ENCODE data around the gene CHN2.

Gene CHN2

DNA sequence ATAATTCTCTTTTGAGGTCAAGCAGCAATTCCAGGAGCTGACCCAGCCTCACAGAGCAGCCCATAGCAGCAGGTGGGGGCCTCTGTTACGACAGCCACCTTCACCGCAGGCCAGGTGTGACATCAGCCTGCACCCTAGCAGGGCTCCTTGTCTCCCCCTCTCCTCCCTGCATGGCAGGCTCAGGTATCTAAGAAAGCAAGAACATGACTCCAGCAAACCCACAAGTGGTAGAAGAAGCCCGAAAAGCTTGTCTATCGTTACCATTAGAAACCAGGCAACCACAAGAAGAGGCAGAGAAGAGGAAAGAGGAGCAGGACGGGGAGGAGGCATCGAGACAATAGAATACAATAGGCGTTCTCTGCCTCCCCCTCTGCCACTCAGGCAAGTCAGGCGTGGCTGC lies 265.0 kb downstream of the CHN2 start:
- H3K36me3 ChIP-seq (ENCODE audit: control insufficient read depth in 5 of 5, insufficient read depth in 5 of 5, low read length in 5 of 5): no peaks in the 10 kb centered on the region
- H3K27me3 ChIP-seq (ENCODE audit: control insufficient read depth in 5 of 5, insufficient read depth in 4 of 5, low read length in 5 of 5): no peaks in the 10 kb centered on the region
- H3K27ac ChIP-seq (ENCODE audit: low read depth, low read length): no peak overlapping the region
- H3K4me1 ChIP-seq (ENCODE audit: control insufficient read depth in 5 of 5, insufficient read depth in 5 of 5, low read length in 5 of 5): no peaks in the 10 kb centered on the region
- H3K4me3 ChIP-seq (ENCODE audit: low read depth in 1 of 5, low read length in 5 of 5): no peak overlapping the region
- no peaks in the 10 kb centered on the region for H3K9me3 ChIP-seq (ENCODE audit: control insufficient read depth in 5 of 5, low read length in 5 of 5)
- H3K9ac ChIP-seq (ENCODE audit: low read length in 5 of 5): no peak overlapping the region

GRCh38 chr7:29461996-29462395 lies 267.4 kb downstream of the CHN2 start:
- no peaks in the 10 kb centered on the region for H3K9me3 ChIP-seq (ENCODE audit: control insufficient read depth in 5 of 5, low read length in 5 of 5)
- no peaks in the 10 kb centered on the region for H3K36me3 ChIP-seq (ENCODE audit: control insufficient read depth in 5 of 5, insufficient read depth in 5 of 5, low read length in 5 of 5)
- H3K9ac ChIP-seq (ENCODE audit: low read length in 5 of 5): no peak overlapping the region
- no peak overlapping the region for H3K4me3 ChIP-seq (ENCODE audit: low read depth in 1 of 5, low read length in 5 of 5)
- H3K27me3 ChIP-seq (ENCODE audit: control insufficient read depth in 5 of 5, insufficient read depth in 4 of 5, low read length in 5 of 5): no peaks in the 10 kb centered on the region
- no peak overlapping the region for H3K27ac ChIP-seq (ENCODE audit: low read depth, low read length)
- H3K4me1 ChIP-seq (ENCODE audit: control insufficient read depth in 5 of 5, insufficient read depth in 5 of 5, low read length in 5 of 5): peaks cover 0 to 7% (median 0%) of the 10 kb centered on the region in 5 donors

DNA sequence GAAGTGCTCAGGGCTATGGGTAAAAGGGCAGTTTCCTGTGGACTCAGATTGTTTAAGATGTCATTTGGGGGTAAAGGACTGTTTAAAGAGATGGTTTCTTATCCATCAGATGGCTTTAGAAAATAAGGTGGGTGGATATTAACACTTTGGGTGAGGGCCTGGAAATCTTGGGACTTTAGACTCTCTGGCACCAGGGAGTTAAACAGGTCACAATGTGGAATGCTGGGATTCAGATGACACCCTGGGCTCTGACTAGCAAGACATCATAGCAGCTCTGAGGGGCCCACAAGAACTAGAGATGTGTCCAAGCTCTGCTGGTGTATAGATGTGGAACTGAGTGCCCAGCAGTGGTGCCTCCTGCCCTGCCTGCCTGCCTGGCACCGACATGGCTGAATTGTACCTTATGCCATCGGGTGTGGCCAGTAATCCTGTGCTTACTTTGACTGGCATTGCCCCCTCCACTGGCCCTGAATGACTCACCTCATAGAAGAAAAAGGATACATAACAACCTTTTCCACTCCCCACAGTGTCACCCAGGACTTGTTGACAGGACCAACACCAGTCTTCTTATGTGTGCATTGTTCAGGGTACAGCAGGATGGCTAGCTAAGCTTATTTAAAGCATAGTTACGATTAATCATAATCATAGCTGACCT lies 269.1 kb downstream of the CHN2 start:
- Histone ChIP-seq H3K4me1 (ENCODE audit: control insufficient read depth in 5 of 5, insufficient read depth in 5 of 5, low read length in 5 of 5) (peaks cover 0 to 7% (median 0%) of the 10 kb centered on the region in 5 donors), H3K36me3 (ENCODE audit: control insufficient read depth in 5 of 5, insufficient read depth in 5 of 5, low read length in 5 of 5) (no peaks in the 10 kb centered on the region), H3K4me3 (ENCODE audit: low read depth in 1 of 5, low read length in 5 of 5) (no peak overlapping the region), H3K9me3 (ENCODE audit: control insufficient read depth in 5 of 5, low read length in 5 of 5) (no peaks in the 10 kb centered on the region), H3K9ac (ENCODE audit: low read length in 5 of 5) (no peak overlapping the region), H3K27ac (ENCODE audit: low read depth, low read length) (no peak overlapping the region), H3K27me3 (ENCODE audit: control insufficient read depth in 5 of 5, insufficient read depth in 4 of 5, low read length in 5 of 5) (no peaks in the 10 kb centered on the region)

DNA sequence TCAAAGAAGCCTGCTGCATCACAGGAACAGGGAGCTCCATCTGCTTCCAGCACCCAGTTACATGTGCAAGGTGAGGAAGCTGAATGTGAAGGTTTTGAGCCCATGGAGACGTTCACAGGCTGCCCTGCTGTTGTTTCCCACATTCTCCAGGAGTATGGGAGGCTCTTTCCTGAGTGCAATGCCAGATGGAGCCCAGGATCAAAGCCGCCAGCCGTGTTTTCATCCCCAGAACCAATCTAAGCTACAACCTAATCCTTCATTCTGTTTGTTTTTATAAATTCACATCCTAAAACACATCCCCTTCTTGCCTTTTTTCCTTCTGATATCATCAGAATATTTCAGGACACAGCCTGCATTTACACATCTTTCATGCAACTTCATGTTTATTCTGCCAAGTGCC lies 270.2 kb downstream of the CHN2 start:
- no peaks in the 10 kb centered on the region for H3K36me3 ChIP-seq (ENCODE audit: control insufficient read depth in 5 of 5, insufficient read depth in 5 of 5, low read length in 5 of 5)
- no peak overlapping the region for H3K4me3 ChIP-seq (ENCODE audit: low read depth in 1 of 5, low read length in 5 of 5)
- no peak overlapping the region for H3K9ac ChIP-seq (ENCODE audit: low read length in 5 of 5)
- H3K27me3 ChIP-seq (ENCODE audit: control insufficient read depth in 5 of 5, insufficient read depth in 4 of 5, low read length in 5 of 5): no peaks in the 10 kb centered on the region
- H3K4me1 ChIP-seq (ENCODE audit: control insufficient read depth in 5 of 5, insufficient read depth in 5 of 5, low read length in 5 of 5): peaks cover 0 to 7% (median 0%) of the 10 kb centered on the region in 5 donors
- H3K27ac ChIP-seq (ENCODE audit: low read depth, low read length): no peak overlapping the region
- H3K9me3 ChIP-seq (ENCODE audit: control insufficient read depth in 5 of 5, low read length in 5 of 5): no peaks in the 10 kb centered on the region

GRCh38 chr7:29467193-29467926 lies 272.8 kb downstream of the CHN2 start:
- Histone ChIP-seq H3K9ac (ENCODE audit: low read length in 5 of 5) (no peak overlapping the region), H3K4me3 (ENCODE audit: low read depth in 1 of 5, low read length in 5 of 5) (no peak overlapping the region), H3K9me3 (ENCODE audit: control insufficient read depth in 5 of 5, low read length in 5 of 5) (no peaks in the 10 kb centered on the region), H3K36me3 (ENCODE audit: control insufficient read depth in 5 of 5, insufficient read depth in 5 of 5, low read length in 5 of 5) (no peaks in the 10 kb centered on the region), H3K27ac (ENCODE audit: low read depth, low read length) (no peak overlapping the region), H3K4me1 (ENCODE audit: control insufficient read depth in 5 of 5, insufficient read depth in 5 of 5, low read length in 5 of 5) (peaks cover 0 to 7% (median 0%) of the 10 kb centered on the region in 5 donors), H3K27me3 (ENCODE audit: control insufficient read depth in 5 of 5, insufficient read depth in 4 of 5, low read length in 5 of 5) (no peaks in the 10 kb centered on the region)

DNA sequence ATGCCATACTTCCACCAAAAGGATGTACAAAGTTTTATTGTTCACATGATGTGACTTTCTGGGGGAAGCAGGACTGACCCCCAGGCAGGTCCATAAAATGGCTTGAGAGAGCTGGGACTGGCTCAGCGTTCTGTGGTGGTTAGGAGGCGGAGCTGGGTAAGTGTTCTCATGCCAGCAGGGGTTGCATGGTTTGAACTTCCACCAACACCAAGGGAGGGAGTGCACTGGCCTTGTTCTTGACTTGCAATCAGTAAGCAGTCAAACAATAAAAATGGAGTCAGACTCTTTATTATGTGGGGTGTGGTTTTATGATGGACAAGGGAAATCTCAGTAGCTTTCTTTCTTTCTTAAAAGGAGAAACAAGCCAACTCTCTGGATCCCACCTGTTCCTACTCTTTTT lies 273.6 kb downstream of the CHN2 start:
- no peak overlapping the region for H3K27ac ChIP-seq (ENCODE audit: low read depth, low read length)
- no peak overlapping the region for H3K4me3 ChIP-seq (ENCODE audit: low read depth in 1 of 5, low read length in 5 of 5)
- H3K4me1 ChIP-seq (ENCODE audit: control insufficient read depth in 5 of 5, insufficient read depth in 5 of 5, low read length in 5 of 5): peaks cover 0 to 7% (median 0%) of the 10 kb centered on the region in 5 donors
- H3K36me3 ChIP-seq (ENCODE audit: control insufficient read depth in 5 of 5, insufficient read depth in 5 of 5, low read length in 5 of 5): no peaks in the 10 kb centered on the region
- no peaks in the 10 kb centered on the region for H3K27me3 ChIP-seq (ENCODE audit: control insufficient read depth in 5 of 5, insufficient read depth in 4 of 5, low read length in 5 of 5)
- no peaks in the 10 kb centered on the region for H3K9me3 ChIP-seq (ENCODE audit: control insufficient read depth in 5 of 5, low read length in 5 of 5)
- no peak overlapping the region for H3K9ac ChIP-seq (ENCODE audit: low read length in 5 of 5)

GRCh38 chr7:29469281-29469680 lies 274.7 kb downstream of the CHN2 start:
- H3K9me3 ChIP-seq (ENCODE audit: control insufficient read depth in 5 of 5, low read length in 5 of 5): no peaks in the 10 kb centered on the region
- H3K27ac ChIP-seq (ENCODE audit: low read depth, low read length): no peak overlapping the region
- H3K4me1 ChIP-seq (ENCODE audit: control insufficient read depth in 5 of 5, insufficient read depth in 5 of 5, low read length in 5 of 5): peaks cover 0 to 7% (median 0%) of the 10 kb centered on the region in 5 donors

DNA sequence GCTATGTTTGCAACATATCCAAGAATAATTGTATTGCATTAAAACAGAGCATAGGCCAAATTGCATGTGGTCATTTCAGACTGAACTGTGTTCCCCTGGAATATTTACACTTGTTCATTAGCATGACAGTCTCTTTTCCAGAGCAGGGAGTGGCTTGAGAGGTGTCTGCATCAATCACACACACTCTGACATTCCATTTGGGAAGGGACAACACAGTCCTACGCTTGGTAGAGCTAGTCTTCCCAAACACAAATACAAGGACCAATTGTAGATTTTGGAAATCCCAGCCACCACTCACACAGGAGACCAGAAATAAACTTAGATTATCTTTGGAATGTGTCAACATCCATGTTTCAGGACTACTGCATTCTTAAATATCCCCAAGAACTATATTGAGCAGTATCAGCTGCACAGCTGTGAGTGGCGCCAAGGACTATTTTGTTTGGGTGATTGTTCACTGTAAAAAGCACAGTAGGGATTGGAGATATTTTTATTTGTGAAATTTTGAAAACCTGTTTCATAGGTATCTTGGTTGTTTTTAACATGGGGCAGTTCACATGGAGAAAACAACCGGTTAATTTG lies 275.5 kb downstream of the CHN2 start:
- H3K27me3 ChIP-seq (ENCODE audit: control insufficient read depth in 5 of 5, insufficient read depth in 4 of 5, low read length in 5 of 5): no peaks in the 10 kb centered on the region
- H3K9me3 ChIP-seq (ENCODE audit: control insufficient read depth in 5 of 5, low read length in 5 of 5): no peaks in the 10 kb centered on the region
- H3K4me3 ChIP-seq (ENCODE audit: low read depth in 1 of 5, low read length in 5 of 5): no peak overlapping the region
- H3K4me1 ChIP-seq (ENCODE audit: control insufficient read depth in 5 of 5, insufficient read depth in 5 of 5, low read length in 5 of 5): peaks cover 0 to 7% (median 0%) of the 10 kb centered on the region in 5 donors
- H3K9ac ChIP-seq (ENCODE audit: low read length in 5 of 5): no peak overlapping the region
- no peaks in the 10 kb centered on the region for H3K36me3 ChIP-seq (ENCODE audit: control insufficient read depth in 5 of 5, insufficient read depth in 5 of 5, low read length in 5 of 5)
- no peak overlapping the region for H3K27ac ChIP-seq (ENCODE audit: low read depth, low read length)

More at GRCh38 chr7:29469281-29469680, 274.7 kb downstream of the CHN2 start:
- H3K4me3 ChIP-seq (ENCODE audit: low read depth in 1 of 5, low read length in 5 of 5): no peak overlapping the region
- H3K27me3 ChIP-seq (ENCODE audit: control insufficient read depth in 5 of 5, insufficient read depth in 4 of 5, low read length in 5 of 5): no peaks in the 10 kb centered on the region
- H3K36me3 ChIP-seq (ENCODE audit: control insufficient read depth in 5 of 5, insufficient read depth in 5 of 5, low read length in 5 of 5): no peaks in the 10 kb centered on the region
- H3K9ac ChIP-seq (ENCODE audit: low read length in 5 of 5): no peak overlapping the region

DNA sequence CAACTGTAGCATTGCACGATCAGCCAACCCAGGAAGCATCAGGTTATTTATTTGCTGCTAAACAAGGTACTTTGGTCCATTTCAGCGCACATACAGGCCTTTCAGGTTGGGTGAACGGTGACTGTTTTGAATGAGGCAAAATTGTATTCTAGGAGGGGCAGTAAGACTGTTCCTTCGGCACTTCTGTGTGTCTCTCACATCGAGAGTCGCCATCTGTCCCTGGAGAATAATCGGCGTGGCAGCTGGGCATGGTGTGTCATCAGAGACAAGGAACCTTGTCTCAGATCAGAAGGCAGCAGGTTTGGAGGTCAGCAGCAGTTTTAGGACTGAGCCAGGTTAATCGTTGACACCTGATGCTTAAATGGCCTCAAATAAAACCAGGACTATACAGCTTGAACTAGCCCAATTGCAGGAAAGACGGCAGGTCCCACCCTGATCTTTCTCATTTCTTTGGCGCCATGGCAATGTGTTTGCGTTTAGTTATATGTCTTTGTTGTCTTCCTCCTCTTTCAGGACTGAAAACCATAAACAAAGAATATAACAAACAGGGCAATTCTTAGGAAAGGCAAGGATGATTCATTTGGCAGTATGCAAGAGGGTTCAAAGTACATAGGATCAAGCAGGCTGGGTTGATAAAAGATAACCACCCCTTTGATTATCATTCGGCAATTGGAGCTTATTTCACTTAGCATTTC lies 277.0 kb downstream of the CHN2 start:
- Histone ChIP-seq H3K27me3 (ENCODE audit: control insufficient read depth in 5 of 5, insufficient read depth in 4 of 5, low read length in 5 of 5) (no peaks in the 10 kb centered on the region), H3K4me3 (ENCODE audit: low read depth in 1 of 5, low read length in 5 of 5) (no peak overlapping the region), H3K4me1 (ENCODE audit: control insufficient read depth in 5 of 5, insufficient read depth in 5 of 5, low read length in 5 of 5) (peaks cover 0 to 3% (median 0%) of the 10 kb centered on the region in 5 donors), H3K36me3 (ENCODE audit: control insufficient read depth in 5 of 5, insufficient read depth in 5 of 5, low read length in 5 of 5) (no peaks in the 10 kb centered on the region), H3K9ac (ENCODE audit: low read length in 5 of 5) (no peak overlapping the region), H3K27ac (ENCODE audit: low read depth, low read length) (no peak overlapping the region), H3K9me3 (ENCODE audit: control insufficient read depth in 5 of 5, low read length in 5 of 5) (no peaks in the 10 kb centered on the region)

- no peak overlapping the region for H3K4me3 ChIP-seq (ENCODE audit: low read depth in 1 of 5, low read length in 5 of 5)
- H3K9me3 ChIP-seq (ENCODE audit: control insufficient read depth in 5 of 5, low read length in 5 of 5): no peaks in the 10 kb centered on the region
- H3K9ac ChIP-seq (ENCODE audit: low read length in 5 of 5): no peak overlapping the region
These were observed 282.3 kb downstream of the CHN2 start for GRCh38 chr7:29476916-29477315.

More at GRCh38 chr7:29476916-29477315, 282.3 kb downstream of the CHN2 start:
- Histone ChIP-seq H3K4me1 (ENCODE audit: control insufficient read depth in 5 of 5, insufficient read depth in 5 of 5, low read length in 5 of 5) (no peaks in the 10 kb centered on the region), H3K36me3 (ENCODE audit: control insufficient read depth in 5 of 5, insufficient read depth in 5 of 5, low read length in 5 of 5) (no peaks in the 10 kb centered on the region), H3K27me3 (ENCODE audit: control insufficient read depth in 5 of 5, insufficient read depth in 4 of 5, low read length in 5 of 5) (no peaks in the 10 kb centered on the region), H3K27ac (ENCODE audit: low read depth, low read length) (no peak overlapping the region)
